ENCODE results near the gene GDF2.

Gene GDF2

DNA sequence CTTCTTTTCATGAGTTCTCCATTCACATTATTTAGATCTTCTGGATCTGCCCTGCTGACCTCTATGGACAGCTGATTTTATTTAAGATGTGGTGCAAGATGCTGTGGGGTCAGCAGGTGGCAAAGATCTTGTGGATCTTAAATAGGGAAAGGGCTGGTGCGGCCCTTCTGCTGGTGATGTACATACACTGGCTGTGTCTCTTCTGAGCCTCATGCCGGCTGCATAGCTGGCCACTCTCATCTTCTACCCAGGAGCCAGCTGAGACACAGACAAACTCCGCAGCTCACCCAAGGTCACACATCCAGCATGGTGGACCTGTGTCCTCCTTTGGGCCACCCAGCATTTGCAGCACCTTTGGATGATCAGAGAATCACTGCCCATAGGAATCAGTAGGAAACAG, 35.7 kb downstream of the GDF2 start:
- Histone ChIP-seq H3K9me2 (ENCODE audit: low read depth, low read length) (no peaks in the 10 kb centered on the region), H3K36me3 (ENCODE audit: insufficient read depth, low read length) (no peaks in the 10 kb centered on the region), H3K4me2 (ENCODE audit: low read length) (no peak overlapping the region), H3K9me3 (ENCODE audit: low read length) (no peaks in the 10 kb centered on the region), H3K27me3 (ENCODE audit: insufficient read depth, low read length) (no peaks in the 10 kb centered on the region), H3K9ac (ENCODE audit: low read length) (no peak overlapping the region), H2AFZ (ENCODE audit: low read length) (no peak overlapping the region), H3F3A (ENCODE audit: insufficient read depth, low read length) (no peaks in the 10 kb centered on the region), H3K79me2 (ENCODE audit: insufficient read depth, low read length) (no peaks in the 10 kb centered on the region), H3K4me3 (ENCODE audit: low read depth, low read length, poor library complexity, severe bottlenecking) (no peak overlapping the region), H3K4me1 (ENCODE audit: insufficient read depth, low read length, severe bottlenecking) (no peaks in the 10 kb centered on the region), H4K20me1 (ENCODE audit: insufficient read depth, low read length) (no peaks in the 10 kb centered on the region), H3K27ac (ENCODE audit: low read depth, low read length, poor library complexity, severe bottlenecking) (no peak overlapping the region)
- TF ChIP-seq, protein P1, sequence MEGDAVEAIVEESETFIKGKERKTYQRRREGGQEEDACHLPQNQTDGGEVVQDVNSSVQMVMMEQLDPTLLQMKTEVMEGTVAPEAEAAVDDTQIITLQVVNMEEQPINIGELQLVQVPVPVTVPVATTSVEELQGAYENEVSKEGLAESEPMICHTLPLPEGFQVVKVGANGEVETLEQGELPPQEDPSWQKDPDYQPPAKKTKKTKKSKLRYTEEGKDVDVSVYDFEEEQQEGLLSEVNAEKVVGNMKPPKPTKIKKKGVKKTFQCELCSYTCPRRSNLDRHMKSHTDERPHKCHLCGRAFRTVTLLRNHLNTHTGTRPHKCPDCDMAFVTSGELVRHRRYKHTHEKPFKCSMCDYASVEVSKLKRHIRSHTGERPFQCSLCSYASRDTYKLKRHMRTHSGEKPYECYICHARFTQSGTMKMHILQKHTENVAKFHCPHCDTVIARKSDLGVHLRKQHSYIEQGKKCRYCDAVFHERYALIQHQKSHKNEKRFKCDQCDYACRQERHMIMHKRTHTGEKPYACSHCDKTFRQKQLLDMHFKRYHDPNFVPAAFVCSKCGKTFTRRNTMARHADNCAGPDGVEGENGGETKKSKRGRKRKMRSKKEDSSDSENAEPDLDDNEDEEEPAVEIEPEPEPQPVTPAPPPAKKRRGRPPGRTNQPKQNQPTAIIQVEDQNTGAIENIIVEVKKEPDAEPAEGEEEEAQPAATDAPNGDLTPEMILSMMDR (IDR thresholded peaks at IDR 0.05; ENCODE audit: low read length), result no peak

DNA sequence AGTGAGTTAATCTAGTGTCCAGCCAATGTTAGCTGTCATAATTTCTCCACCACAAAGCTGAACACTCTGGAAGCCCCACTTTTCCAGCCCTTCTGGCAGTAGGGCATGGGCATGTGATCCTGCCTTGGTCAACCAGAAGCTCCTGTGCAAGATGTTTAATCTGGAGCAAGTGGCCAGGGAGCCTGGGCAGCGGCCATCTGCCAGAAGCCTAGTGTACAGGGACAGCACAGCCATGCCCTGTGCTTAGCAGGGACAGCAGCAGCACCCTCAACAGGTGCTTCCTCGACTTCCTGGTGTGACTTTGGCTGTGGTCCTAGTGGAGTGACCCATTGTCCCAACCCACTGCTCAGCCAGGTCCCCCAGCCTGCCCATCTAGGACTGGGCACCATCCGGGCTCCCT, 36.2 kb downstream of the GDF2 start:
- Histone ChIP-seq H3K36me3 (ENCODE audit: insufficient read depth, low read length) (no peaks in the 10 kb centered on the region), H4K20me1 (ENCODE audit: insufficient read depth, low read length) (no peaks in the 10 kb centered on the region), H3K27ac (ENCODE audit: low read depth, low read length, poor library complexity, severe bottlenecking) (no peak overlapping the region), H3K9me2 (ENCODE audit: low read depth, low read length) (no peaks in the 10 kb centered on the region), H3F3A (ENCODE audit: insufficient read depth, low read length) (no peaks in the 10 kb centered on the region), H3K9me3 (ENCODE audit: low read length) (no peaks in the 10 kb centered on the region), H3K79me2 (ENCODE audit: insufficient read depth, low read length) (no peaks in the 10 kb centered on the region), H2AFZ (ENCODE audit: low read length) (no peak overlapping the region), H3K9ac (ENCODE audit: low read length) (no peak overlapping the region), H3K4me3 (ENCODE audit: low read depth, low read length, poor library complexity, severe bottlenecking) (no peak overlapping the region), H3K4me1 (ENCODE audit: insufficient read depth, low read length, severe bottlenecking) (no peaks in the 10 kb centered on the region), H3K27me3 (ENCODE audit: insufficient read depth, low read length) (no peaks in the 10 kb centered on the region), H3K4me2 (ENCODE audit: low read length) (no peak overlapping the region)
- TF ChIP-seq EZH2 (IDR thresholded peaks at IDR 0.05; ENCODE audit: borderline replicate concordance, low read length), result no peak
- TF ChIP-seq, protein P1 (IDR thresholded peaks at IDR 0.05; ENCODE audit: low read length), result no peak

DNA sequence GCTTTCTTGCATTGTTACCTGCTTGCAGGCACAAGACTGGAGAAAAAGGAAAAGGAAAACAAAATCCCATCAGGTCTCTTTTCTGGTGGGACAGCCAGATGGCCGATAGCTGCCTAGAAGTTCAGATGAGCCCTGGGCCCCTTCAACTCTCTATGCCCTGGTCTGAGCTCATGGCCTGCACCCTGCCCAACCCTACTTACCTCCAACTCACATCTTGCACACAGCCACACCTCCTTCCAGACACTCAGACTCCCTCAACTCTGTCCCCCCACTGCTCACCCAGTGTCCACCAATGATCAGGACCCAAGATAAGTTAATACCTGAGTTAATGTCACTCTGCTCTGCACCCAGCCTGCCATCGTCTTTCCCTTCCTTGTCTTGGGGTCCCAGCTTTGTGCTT, 36.8 kb downstream of the GDF2 start:
- no peaks in the 10 kb centered on the region for H3K4me1 ChIP-seq (ENCODE audit: insufficient read depth, low read length, severe bottlenecking)
- no peaks in the 10 kb centered on the region for H3F3A ChIP-seq (ENCODE audit: insufficient read depth, low read length)
- no peak overlapping the region for H3K4me3 ChIP-seq (ENCODE audit: low read depth, low read length, poor library complexity, severe bottlenecking)
- TF ChIP-seq EZH2 (IDR thresholded peaks at IDR 0.05; ENCODE audit: borderline replicate concordance, low read length), result no peak
- TF ChIP-seq, protein P1 (IDR thresholded peaks at IDR 0.05; ENCODE audit: low read length), result no peak
- no peak overlapping the region for H3K4me2 ChIP-seq (ENCODE audit: low read length)
- H3K27ac ChIP-seq (ENCODE audit: low read depth, low read length, poor library complexity, severe bottlenecking), result no peak overlapping the region
- no peak overlapping the region for H3K9ac ChIP-seq (ENCODE audit: low read length)
- no peak overlapping the region for H2AFZ ChIP-seq (ENCODE audit: low read length)
- no peaks in the 10 kb centered on the region for H3K9me3 ChIP-seq (ENCODE audit: low read length)
- no peaks in the 10 kb centered on the region for H3K9me2 ChIP-seq (ENCODE audit: low read depth, low read length)
- no peaks in the 10 kb centered on the region for H3K36me3 ChIP-seq (ENCODE audit: insufficient read depth, low read length)
- H4K20me1 ChIP-seq (ENCODE audit: insufficient read depth, low read length), result no peaks in the 10 kb centered on the region
- H3K79me2 ChIP-seq (ENCODE audit: insufficient read depth, low read length), result no peaks in the 10 kb centered on the region
- no peaks in the 10 kb centered on the region for H3K27me3 ChIP-seq (ENCODE audit: insufficient read depth, low read length)
